Ammon's horn (tissue), 1 donor: ENCODE measurements around the gene TMEM72.
A peak's percentile ranks its signal among the peaks of the same experiment; 100 is the strongest.
"Not testable (repeated sequence)": the region's sequence is repeated elsewhere in the genome, so short reads cannot be mapped to it uniquely, and the experiment has no call there.

Experiments used
- DNase-seq: peaks from one replicate; pipeline ENCODE4 v3.0.0-alpha.2; 2016; ENCODE audit warnings: low spot score

Gene TMEM72

DNA sequence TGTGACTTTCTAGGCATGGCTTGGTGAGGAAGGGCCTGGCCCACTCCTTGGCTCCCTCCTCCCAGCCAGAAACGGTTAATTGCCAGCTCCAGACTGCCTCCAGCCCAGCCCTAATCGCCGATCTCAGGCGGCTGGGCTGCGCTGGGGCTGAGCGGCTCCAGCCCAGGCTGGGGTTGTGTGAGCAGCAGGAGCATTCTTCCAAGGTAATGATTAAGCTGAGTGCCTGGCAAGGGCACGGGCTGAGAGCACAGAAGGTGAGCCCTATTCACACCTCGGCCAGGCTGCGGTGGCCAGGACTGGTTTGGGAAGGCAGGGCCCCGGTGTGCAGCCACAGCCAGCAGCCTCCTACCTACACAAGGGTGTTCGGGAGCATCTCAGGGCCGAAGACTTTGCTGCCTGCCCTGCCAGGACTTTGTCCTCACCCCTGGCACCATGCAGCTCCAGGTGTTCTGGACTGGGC, at the start of gene TMEM72:
TSS of gene TMEM72 (plus strand) at position 257 of the 460 bp plus-strand sequence. CDS start at position 433, 176 bp downstream.
- DNase-seq = no peak

DNA sequence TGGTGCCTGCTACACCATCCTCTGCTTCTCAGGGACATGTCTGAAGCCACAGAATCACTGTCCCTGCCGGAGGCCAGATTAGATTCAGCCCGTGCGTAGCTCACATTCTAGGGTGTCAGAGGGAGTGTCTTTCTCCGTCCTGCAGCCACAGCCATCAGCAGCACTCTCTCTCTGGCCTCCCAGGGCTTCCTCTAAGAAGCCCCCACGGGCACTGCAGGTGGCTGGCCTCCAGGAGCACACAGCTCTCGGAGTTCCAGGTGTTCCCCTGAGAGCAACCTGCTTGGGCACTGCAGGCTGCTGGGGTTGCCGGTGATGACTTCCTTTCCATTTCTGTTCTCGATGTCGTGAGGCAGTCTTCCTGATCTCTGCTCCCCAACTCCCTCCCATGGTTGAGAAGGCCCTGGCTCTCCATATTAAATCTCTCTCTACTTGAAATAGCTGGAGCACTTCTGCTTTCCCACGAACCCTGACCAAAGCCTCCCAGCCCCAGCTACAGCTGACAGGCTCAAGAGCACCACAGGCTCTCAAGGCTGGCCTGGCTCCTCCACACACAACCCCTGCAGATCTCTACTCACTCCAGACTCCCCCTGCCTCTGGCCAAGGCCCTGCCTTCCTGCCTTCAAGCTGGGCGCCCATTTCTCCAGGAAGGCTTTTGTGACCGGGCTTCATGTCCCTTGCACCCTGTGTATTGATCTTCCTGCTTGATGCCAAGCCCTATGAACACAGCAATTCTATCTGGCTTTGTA, 49.0 kb upstream of the TMEM72 start:
- no peak for DNase-seq

DNA sequence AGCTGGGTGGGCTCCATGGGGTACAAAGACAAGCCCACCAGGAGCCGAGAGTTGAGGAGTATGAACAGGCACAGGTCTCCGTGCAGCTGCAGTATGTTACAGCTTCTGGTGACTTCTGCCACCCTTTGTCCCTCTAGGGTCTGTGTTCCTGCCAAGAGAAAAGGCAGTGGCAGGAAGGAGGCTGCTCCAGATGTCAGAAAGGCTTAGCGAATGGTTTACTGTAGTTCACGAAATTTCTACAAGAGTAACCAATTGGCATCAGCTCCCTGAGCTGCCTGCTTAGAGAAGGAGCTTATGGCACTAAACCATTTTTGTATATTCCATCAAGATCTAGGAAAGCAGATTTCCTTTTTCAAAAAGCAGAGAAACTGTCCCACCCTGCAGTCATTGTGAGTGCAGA, 48.2 kb upstream of the TMEM72 start:
- no peak for DNase-seq

DNA sequence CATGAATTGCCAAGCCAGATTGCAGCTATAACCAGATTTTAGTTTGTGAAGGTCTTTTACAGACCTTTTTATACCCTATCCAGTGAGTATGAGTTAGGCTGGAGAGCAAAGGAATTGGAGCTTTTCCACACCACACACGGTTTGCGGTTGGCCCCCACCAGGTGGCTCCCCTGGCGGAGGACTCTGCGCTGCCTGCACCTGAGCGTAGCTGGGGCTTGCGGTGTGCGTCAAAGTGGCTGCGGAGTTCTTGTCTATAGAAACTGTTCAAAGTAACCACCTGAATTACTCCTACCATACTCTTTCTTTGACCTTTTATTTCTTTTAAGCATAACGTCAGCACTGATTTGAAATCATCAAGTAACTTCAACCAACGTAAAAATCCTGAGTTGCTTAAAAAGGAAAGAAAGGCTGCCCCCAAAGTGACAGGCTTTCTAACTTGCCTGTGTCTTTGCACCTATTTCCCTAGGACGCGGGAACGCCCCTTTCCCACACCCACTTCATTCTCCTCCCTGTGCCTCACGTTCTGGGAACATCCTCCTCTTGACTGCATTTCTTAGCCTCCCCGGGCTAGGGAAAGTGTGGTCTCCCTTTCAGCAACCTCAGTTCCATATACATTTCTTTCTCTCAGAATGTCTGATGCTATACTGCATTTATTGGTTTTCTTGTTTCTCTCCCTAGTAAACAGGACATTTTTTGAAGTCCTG, 47.6 kb upstream of the TMEM72 start:
- DNase-seq = no peak

DNA sequence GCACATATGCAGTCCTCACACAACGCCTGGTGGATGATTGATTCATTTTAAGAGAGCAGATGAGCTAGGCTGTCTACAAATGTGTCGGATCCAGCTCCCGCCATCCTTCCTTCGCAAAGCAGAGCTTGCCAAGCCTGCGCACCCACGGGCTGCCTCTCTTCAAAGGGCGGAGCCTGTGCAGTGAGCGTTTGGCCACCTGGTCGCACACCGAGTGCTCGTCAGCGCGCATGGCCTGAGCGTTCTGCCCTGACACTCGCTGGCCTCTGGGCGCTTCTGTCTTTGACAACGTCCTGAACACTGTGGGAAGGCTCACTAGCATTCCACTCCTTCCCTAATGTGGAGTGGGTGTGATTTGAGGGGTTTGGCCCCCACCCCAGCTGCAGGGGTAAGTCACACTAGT, 47.1 kb upstream of the TMEM72 start:
- DNase-seq = peak; percentile 58

DNA sequence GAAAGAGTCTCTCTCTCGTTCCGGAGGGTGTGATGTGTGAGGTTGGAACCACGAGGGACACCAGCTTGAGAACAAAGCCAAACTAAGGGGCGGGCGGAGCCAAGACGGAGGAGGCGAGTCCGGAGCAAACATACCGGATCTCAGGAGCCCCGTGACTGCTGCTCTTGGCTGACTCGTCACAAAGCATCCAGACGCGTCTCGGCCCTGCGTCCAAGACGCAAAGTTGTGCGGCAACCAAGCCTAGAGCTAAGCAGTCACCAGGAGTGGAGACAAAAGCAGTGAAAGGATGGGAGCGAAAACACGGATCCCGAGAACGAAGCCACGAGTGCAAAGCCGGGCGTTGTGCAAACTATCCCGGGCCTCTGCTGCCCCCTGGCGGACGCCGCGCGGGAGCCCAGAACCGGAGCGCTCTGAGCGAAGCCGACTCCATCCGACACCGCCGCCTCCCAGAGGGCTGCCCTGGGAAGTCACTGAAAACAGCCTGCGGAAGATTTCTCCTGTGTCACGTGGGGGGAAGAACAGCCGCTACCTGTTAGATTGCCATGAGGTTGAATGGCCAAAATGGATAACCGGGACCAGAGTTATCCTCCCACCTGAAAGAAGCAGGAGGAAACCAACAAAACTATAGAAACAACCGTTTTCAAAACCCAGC, 46.4 kb upstream of the TMEM72 start:
- peak; percentile 87 for DNase-seq

DNA sequence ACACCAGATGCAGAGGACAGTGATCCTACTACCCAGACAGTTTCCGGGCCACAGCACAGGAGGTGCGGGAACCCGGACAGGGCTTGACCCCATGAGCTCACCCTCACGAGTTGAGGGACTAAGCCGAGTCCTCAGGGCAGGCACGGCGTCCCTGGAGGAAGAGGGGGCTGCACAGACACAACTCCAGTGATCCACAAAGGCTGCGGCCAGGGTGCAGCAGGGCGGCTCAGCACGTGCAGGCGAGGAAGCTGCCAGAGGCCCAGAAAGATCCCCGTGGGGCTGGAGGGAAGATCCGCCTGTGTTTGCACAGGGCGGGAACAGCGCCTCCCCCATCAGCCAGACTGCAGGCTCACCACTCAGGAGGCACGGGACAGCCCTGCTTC, 45.9 kb upstream of the TMEM72 start:
- no peak for DNase-seq

DNA sequence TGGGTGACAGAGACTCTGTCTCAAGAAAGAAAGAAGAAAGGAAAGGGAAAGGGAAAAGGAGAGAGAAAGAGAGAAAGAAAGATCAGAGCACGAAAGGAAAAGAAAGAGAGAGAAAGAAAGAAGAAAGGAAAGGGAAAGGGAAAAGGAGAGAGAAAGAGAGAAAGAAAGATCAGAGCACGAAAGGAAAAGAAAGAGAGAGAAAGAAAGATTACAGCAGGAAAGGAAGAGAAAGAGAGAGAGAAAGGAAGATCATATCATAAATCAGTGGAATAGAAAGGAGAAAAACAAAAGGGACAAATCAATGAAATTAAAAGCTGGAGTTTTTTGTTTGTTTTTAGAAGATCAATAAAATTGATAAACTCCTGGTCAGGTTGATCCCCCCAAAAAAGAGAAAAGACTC, 44.8 kb upstream of the TMEM72 start:
- DNase-seq = not testable (repeated sequence)

DNA sequence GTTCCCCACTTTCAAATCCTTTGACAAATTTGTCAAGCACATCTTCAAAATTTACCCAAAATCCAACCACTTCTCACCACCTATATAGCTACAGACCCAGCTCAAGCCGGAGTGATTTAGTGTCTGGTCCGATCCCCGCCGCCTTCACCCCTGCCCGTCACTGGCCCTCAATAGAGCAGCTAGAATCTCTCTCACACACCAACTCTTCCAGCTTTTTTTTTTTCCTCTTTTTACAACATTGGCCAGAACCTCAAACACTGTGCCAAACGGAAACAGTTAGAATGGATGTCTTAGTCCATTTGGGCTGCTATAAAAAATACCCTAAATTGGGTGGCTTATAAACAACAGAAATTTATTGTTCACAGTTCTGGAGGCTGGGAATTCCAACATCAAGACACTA, 41.1 kb upstream of the TMEM72 start:
- no peak for DNase-seq

DNA sequence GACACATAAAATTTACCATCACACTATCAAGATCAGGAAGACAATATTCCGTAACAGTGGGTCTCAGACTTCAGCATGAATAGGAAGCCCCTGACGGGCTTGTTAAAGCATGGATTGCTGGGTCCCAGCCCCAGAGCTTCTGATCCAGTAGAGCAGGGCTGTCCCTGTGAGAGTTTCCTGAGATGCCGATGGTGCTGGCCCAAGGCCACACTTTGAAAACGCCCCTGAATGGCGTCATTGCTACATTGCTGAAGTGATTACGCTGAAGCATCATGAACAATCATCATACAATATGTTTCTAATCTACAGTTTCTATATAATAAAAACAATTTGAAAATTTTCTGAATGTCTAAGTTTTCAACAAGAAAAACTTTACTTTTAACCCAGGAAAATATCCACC, 38.0 kb upstream of the TMEM72 start:
- DNase-seq = no peak

DNA sequence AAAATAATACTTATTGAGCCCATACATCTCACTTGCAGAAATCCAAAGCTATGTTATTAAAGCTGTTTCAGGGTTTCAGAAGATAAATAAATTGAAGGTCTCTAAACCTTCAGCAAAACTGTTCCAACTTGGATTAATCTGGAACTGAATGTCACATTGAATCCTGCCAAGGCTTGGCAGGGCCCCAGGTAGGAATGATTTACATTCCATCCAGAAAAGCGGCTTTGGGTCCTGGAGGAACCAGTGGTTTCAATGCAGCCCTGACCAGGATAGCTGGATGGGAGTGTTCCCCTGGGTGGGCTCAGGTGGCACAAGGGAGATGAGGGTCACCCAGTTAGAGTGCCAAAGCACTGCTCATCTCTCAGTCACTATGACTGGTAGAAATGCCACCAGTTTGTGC, 37.0 kb upstream of the TMEM72 start:
- no peak for DNase-seq

DNA sequence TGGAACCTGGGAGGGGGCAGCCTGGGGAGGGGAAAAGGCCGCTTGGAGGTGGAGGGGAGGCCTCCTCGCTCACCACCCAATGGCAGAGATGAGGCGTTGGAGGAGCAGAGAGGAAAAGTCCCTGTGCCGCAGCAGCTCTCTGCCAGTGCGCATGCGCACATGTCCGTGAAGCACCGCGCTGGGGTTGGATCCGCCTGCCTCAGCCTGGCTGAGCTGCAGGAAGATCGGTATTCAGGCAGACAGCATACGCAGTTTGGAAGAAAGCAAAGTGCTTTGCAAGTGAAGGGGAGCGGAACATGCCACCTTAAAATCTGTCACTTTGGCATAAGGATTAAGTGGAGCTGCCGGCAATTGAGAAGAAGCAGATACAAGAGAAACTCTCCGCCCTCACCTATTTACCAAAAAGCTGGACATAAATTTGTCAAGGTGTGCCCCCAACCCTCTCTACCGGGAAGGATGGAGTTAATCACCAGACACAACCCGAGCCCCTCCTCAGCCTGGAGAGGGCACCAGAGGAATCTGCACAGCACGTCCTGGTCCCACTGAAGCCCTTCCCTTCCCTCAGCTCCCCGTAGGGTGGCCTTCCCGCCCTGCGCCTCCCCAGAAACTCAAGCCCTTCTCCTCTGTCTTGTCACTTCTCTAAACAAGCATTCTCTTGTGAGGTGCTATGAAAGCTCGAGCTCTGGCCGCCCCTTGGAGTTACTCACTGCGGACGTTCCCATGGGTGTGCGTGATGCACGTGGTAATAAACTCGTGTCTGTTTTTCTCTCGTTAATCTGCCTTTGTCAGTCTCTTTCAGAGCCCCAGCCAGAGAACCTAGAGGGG, 32.2 kb upstream of the TMEM72 start:
- DNase-seq = peak; percentile 96

DNA sequence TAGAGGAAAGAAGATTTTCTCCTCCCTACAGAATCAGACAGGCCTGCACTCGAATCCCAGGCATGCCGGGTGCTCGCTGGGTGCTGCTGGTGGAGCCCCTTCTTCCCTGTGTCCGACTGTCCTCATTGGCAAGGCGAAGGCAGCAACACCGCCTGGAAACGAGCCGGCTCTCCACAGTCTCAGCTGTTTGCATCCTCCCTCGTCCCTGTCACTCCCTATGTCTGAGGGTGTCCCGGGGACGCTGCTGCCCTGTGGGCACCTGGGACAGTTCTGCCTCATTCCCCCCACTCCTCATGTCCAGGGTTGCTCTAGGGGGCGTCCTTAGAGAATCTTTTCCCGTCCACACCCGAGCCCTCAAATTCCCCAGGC, 31.6 kb upstream of the TMEM72 start:
- no peak for DNase-seq

DNA sequence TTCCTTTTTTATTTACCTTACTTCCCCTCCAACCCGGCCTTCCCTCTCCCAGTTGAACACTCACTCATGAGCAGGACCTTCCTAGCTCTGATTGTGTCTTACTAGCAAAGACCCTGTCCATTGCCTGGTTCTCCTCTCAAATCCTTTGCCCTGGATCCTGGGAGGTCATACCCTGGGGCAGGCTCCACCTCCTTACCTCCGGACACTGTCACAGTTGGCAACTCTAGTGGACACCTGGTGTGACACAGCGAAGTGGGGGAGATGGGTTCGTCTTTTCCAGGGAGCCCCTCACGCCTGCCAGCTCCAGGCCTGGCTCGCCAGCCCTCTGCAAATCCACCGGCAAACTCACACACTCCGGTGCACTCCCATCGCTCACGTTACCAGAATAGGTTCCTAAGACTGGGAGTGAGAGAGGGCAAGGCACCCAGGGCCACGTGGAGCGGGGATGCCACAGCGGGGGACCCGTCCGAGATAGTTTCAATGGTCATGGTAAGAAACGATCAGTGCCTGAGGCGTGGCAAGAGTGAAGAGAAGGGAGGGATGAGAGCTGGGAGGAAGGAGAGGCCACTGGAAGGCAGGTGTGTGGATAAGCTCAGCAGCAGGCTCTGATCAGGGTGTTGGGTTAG, 30.9 kb upstream of the TMEM72 start:
- no peak for DNase-seq

DNA sequence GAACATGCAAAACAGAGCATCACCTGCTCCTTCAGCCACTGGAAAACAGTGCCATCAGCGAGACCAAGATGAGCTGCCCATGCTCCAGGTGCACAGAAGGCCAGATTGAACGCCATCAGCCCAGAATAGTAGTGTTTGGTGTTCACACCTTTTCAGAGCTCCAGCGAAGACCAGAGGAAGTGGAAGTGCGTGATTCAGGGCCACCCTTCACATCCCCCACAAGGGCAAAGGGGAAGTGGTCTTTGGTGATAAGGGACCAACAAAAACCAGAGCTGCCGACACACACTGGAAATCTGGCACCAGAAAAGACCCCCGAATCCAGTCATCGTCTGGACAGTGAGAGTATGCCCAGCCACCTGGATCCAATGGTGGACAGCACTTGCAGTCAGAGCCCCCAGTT, 29.5 kb upstream of the TMEM72 start:
- no peak for DNase-seq

DNA sequence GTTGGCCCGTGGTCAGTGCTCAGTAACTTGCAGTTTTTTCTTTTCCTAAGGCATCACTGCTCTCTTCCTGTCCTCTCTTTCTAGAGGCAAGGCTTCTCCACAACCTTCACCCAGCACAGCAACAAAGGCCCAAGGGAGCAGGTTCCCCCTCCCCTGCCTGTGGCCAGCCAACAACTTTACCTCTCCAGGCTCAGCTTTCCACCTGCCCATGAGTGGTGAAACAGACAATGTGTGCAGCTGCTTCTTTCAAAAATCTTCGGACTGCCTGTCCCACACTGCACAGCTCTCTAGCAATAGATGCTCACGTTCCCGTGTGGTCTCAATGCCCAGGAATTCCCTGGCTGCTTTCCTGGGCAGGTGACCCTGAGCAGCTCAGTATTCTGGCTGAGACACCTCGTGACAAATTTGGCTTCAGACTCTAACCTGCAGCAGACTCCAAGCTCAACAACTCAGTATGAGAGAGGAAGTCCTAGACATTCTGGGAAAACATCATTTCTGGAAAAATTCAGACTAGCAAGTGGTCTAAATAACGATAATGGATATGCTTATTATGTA, 28.9 kb upstream of the TMEM72 start:
- DNase-seq = no peak

DNA sequence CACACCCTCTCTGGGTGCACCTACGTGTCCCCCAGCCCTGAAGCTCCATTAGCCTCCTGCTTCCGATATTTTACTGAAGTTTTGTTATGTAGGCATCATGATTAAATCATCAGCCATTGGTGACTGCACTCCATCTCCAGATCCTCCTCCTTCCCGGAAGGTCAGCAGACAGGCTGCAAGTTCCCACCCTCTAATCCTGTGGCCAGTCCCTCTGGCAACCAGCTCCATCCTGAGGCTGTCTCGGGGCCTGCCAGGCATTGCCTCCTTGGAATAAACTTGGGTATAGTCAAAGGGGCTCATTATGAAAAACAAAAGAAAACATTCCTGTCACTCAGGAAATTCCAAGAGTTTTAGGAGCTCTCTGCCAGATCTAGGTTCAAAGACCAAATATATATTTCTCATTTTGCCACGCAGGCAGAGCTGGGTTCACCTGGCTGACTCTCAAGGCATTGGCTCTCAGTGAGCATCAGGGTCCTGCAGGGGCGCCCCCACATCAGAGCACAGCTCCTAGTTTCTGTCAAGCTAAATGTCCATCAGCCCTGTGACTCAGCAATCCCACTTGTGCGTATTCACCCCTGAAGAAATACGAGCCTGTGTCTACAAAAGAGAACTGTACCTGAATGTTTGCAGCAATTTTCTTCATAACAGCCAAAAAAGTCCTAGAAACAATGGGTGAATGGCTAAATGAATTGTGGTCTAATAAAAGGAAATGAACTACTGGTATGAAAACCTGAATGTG, 27.4 kb upstream of the TMEM72 start:
- no peak for DNase-seq

DNA sequence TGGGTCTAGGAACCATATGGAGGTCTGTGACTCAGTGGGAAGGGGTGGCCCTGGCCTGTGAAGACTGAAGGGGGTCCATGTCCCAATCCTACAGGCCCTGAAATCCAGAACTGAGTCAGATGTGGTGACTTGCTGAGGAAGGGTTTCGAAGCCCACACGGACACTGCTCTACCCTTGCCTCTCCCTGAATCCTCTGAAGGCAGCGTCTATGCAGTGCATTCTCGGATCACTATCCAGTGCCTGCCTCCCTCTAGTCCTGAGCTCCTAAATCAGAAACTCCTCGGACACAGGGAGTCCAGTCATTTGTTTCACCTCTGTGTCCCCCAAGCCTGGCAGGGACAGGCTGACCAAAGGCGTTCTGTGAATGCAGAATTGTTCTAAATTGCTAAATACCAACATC, 25.4 kb upstream of the TMEM72 start:
- DNase-seq = no peak

DNA sequence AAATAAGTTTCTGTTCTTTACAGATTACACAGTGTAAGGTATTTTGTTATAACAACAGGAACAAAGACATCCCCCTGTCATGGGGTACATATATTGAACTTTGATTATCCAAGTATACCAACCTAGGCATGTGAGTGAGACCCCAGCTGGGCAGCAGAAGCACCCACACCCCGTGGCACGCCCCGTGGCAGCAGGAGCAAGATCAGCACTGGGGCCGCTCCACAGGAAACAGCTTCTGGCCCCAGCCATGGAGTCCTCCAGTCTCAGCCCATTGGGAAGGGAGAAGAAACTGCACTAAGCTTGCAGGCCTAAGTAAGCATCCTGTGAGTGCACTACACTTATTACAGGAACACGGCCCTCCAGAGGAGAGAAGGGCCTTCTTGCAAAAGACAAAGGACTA, 24.2 kb upstream of the TMEM72 start:
- no peak for DNase-seq

DNA sequence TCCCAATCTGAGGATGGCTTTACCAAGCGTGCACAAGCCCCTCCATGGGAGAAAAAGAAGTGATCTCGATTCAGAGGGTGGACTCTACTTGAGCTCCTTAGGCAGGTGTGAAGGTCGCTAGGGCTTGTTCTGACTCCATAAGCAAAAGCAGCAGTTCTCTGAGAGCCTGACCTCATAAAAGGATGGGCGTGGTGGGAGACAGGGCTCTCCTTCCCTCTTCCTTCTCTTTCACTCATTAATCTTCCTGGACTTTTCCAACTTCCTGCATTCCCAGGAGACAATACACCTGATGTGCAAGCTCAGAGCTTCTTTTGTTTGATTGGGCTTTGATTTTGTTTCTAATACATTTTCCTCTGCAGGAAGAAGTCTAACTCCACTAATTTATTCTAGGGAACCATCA, 22.3 kb upstream of the TMEM72 start:
- no peak for DNase-seq

DNA sequence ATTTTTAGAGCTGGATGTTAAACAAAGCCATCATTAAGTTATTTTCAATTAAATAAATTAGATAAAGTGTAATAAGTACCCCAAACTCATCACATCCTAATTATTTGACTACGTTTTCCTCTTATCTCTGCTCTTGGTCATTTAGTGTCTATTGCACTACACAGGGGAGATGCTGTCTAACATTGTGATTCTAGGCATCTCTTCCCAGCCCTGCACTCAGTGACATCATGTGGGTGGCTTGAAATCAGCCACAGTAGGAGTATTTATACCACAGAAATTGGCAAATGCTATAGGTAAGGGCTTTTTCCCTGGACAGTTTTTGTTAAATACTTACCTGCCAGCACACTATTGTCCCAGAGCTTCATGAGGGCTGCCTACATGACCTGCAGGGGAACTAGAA, 21.3 kb upstream of the TMEM72 start:
- no peak for DNase-seq
